GM20000 (cell line): ENCODE results near the gene DPP7.
"Not testable (repeated sequence)": the region's sequence is repeated elsewhere in the genome, so short reads cannot be mapped to it uniquely, and the experiment has no call there.

Experiments used
- DNase-seq: peaks from one replicate; pipeline ENCODE4 v3.0.0; 2012; ENCODE audit warnings: low spot score
- TF ChIP-seq, protein P1 (sequence below): IDR thresholded peaks from 2 replicates; pipeline ENCODE4 v1.5.1; 2012; ENCODE audit warnings: mild to moderate bottlenecking, control low read depth; ENCODE audit errors: extremely low read depth, missing control alignments

The DPP7 gene

GRCh38 chr9:137130176-137130755 is 15.7 kb upstream of the DPP7 start:
- no peak for DNase-seq
- TF ChIP-seq, protein P1, sequence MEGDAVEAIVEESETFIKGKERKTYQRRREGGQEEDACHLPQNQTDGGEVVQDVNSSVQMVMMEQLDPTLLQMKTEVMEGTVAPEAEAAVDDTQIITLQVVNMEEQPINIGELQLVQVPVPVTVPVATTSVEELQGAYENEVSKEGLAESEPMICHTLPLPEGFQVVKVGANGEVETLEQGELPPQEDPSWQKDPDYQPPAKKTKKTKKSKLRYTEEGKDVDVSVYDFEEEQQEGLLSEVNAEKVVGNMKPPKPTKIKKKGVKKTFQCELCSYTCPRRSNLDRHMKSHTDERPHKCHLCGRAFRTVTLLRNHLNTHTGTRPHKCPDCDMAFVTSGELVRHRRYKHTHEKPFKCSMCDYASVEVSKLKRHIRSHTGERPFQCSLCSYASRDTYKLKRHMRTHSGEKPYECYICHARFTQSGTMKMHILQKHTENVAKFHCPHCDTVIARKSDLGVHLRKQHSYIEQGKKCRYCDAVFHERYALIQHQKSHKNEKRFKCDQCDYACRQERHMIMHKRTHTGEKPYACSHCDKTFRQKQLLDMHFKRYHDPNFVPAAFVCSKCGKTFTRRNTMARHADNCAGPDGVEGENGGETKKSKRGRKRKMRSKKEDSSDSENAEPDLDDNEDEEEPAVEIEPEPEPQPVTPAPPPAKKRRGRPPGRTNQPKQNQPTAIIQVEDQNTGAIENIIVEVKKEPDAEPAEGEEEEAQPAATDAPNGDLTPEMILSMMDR: no peak

DNA sequence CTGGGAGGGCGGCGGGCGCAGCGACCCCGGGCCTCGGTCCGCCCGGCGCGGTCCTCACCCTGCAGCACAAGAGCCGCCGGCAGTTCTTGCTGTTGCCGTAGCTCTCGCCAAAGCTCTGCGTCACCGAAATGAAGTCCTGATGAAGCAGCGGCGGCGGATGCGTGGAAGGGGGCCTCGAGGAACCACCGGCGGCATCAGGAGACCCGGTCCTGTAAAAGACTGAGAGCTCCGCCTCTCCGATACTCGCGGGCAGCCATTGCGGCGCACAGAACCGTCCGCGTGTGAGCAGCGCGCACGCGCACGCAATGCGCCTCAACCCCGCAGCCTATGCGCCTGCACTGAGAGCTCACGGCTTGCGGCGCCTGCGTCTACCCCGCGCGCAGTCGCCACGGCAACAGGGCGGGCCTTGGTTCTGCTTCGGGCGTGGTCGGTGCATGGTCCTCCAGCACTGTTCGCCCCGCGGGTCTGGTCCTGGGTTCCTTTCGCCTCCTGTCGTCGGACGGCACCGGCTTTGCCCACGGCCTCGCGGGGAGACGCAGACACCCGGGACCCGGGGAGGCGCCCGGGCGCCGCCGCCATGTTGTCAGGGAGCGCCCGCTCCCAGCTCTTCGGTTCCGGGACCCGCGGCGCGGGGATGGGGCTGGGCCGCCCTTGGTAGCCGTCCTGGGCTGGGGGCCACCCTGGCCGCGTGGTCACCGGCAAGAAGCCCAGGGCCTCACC is 15.1 kb upstream of the DPP7 start:
- peak; percentile 97 for DNase-seq
- TF ChIP-seq, protein P1: no peak

- no peak for DNase-seq
- TF ChIP-seq, protein P1: no peak
These were observed 14.4 kb upstream of the DPP7 start for GRCh38 chr9:137128862-137129455.

- TF ChIP-seq, protein P1: no peak
- no peak for DNase-seq
These were observed 13.8 kb upstream of the DPP7 start for GRCh38 chr9:137128158-137128861.

DNA sequence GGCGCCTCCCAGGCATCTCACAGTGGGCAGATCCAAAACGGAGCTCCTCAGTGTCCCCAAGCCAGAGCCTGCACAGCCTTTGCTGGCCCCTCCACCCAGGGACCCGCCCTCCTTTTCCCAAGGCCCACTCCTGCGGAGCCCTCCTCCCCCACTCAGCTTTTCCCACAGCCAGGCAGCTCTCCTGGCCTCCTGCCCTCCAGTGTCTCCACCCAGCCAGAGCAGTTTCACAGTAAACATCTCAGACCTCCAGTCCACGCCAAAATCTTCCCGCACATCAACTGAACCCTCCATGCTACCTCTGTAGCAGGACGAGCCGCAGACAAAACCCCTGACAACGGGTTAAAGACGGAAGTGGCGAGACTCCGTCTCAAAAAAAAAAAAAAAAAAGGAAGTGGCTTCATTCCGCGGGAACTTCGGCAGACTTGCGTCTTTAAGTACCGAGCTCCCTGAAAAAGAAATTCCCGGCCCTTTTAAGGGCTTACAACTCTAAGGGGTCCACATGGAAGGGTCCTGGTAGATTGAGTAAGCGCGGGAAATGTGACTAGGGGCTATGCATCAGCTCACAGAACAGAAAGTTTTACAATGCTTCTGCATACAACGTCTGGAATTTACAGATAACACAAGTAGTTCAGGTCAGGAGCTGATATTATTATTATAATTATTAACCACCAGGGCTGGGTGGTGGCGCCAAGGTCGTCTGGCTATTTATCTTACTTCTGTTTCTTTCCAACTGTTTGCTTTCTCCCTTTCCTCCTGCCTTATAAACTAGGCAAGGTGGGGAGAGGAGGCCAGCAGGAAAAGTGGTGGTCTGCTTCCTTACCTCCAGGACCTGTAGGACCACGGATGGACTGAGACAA is 13.0 kb upstream of the DPP7 start:
- DNase-seq: no peak
- TF ChIP-seq, protein P1: no peak

- DNase-seq: no peak
These were observed 12.3 kb upstream of the DPP7 start for GRCh38 chr9:137126786-137127185.

DNA sequence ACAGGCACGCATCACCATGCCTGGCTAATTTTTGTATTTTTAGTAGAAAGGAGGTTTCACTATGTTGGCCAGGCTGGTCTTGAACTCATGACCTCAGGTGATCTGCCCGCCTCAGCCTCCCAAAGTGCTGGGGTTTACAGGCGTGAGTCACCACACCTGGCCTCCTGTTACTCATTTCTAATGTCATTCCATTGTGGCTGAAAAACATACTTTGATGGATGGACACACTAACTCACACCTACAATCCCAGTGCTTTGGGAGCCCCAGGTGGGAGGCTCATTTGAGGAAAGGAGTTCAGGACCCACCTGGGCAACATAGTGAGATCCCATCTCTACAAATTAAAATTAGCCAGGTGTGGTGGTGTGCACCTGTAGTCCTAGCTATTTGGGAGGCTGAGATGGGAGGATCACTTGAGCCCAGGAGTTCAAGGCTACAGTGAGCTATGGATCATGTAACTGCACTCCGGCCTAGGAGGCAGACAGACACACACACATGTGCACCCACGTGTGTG is 9.5 kb upstream of the DPP7 start:
- not testable (repeated sequence) for DNase-seq

More at GRCh38 chr9:137126786-137127185, 12.3 kb upstream of the DPP7 start:
- TF ChIP-seq, protein P1: no peak
